Left lung (tissue), 10 donors: Measurements from ENCODE around the gene PHC2. TPM values are rescaled to one million over a fixed set of nuclear protein-coding genes. Genes with fewer than 3 reads are reported as not detected.

Source experiments
- ATAC-seq: fragments of 200-7000 bp; cut with Tn5 transposase; one replicate; pipeline ENCODE4 v1.9.1; 2020; ENCODE audit warnings: moderate library complexity
- DNase-seq, 4 donors: peaks; one replicate each; pipeline ENCODE4 v3.0.0-alpha.2; 2013 to 2020
- H3K27ac ChIP-seq, 2 donors: fragments of 200-600 bp; sonication (generic) in 1 of 2; one replicate each; pipeline versions ENCODE4 v1.5.0 to v1.8.0; 2020 to 2021
- H3K27me3 ChIP-seq, 2 donors: fragments of 200-600 bp; sonication (generic) in 1 of 2; one replicate each; pipeline versions ENCODE4 v1.5.0 to v1.8.0; 2020 to 2021
- H3K36me3 ChIP-seq, 2 donors: fragments of 200-600 bp; sonication (generic) in 1 of 2; one replicate each; pipeline versions ENCODE4 v1.5.0 to v1.8.0; 2020 to 2021
- H3K4me1 ChIP-seq, 2 donors: fragments of 200-600 bp; one replicate each; pipeline ENCODE4 v1.8.0; 2021
- H3K4me3 ChIP-seq, 2 donors: fragments of 200-600 bp; sonication (generic) in 1 of 2; one replicate each; pipeline versions ENCODE4 v1.5.0 to v1.8.0; 2020 to 2021; ENCODE audit warnings: mild to moderate bottlenecking in 1 of 2
- H3K9me3 ChIP-seq, 2 donors: fragments of 200-600 bp; sonication (generic) in 1 of 2; one replicate each; pipeline versions ENCODE4 v1.5.0 to v1.8.0; 2020 to 2021
- intact Hi-C, 2 donors: fragments of 100-400 bp; cut with DNase I; formaldehyde crosslinking; loops; one replicate each; pipeline versions ENCODE4 v1.11.2 to v1.14.2; 2022
- polyA plus RNA-seq, 6 donors: library from polyadenylated mRNA; unstranded; fragments of 120-200 nt; gene quantifications; one replicate each; pipeline ENCODE4 v1.2.1, GENCODE V29; 2013; ENCODE audit not compliant: insufficient read length in 6 of 6
- total RNA-seq, 2 donors: library from RNA; stranded (reverse); fragmentation: NEBNext Ultra II Directional; extraction: Animal tissue kit (Norgen Biotek cat#: 25700); gene quantifications; one replicate each; pipeline ENCODE4 v1.2.1, GENCODE V29; 2021
- TF ChIP-seq, protein P1 (sequence below), 2 donors: fragments of 200-600 bp; sonication (generic) in 1 of 2; IDR thresholded peaks; one replicate each; pipeline versions ENCODE4 v1.5.0 to v1.8.0; 2021; ENCODE audit warnings: antibody characterized with exemption in 2 of 2
- donor health status: DM: no; HTN: yes; CAD: no.
- donor health status: DM: no; HTN: no; CAD: no.

PHC2 gene
- total and polyA plus RNA-seq, 8 donors, result 78.2 to 125 (median 83.0) TPM

DNA sequence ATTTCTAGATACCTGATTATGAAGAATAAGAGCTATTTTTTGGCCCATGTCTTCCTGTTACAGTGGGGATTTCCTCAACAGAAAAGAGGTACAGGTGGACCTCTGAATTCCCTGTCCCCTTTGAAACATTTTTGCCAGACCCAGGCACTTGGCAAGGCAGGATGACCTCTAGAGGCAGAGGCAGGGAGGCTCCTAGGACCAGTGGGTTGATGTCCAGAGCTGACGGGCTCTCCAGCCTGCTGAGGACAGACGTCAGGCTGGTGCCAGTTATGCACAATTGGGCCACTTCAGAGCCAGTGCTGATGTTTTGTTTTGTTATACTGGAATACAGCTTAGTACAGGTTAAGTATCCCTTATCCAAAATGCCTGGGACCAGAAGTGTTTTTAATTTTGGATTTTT is 91.5 kb downstream of the PHC2 start:
- DNase-seq (no peak), ATAC-seq (peak; percentile 12)
- TF ChIP-seq, protein P1, sequence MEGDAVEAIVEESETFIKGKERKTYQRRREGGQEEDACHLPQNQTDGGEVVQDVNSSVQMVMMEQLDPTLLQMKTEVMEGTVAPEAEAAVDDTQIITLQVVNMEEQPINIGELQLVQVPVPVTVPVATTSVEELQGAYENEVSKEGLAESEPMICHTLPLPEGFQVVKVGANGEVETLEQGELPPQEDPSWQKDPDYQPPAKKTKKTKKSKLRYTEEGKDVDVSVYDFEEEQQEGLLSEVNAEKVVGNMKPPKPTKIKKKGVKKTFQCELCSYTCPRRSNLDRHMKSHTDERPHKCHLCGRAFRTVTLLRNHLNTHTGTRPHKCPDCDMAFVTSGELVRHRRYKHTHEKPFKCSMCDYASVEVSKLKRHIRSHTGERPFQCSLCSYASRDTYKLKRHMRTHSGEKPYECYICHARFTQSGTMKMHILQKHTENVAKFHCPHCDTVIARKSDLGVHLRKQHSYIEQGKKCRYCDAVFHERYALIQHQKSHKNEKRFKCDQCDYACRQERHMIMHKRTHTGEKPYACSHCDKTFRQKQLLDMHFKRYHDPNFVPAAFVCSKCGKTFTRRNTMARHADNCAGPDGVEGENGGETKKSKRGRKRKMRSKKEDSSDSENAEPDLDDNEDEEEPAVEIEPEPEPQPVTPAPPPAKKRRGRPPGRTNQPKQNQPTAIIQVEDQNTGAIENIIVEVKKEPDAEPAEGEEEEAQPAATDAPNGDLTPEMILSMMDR (IDR thresholded peaks at IDR 0.05), result no peak
- intact Hi-C loops, result no loop called here
- Histone ChIP-seq H3K4me3 (peak overlapping the region in 1 of 2 donors; percentile 21), H3K27me3 (no peaks in the 10 kb centered on the region), H3K4me1 (peaks cover 70 to 100% of the 10 kb centered on the region in 2 donors), H3K27ac (peak overlapping the region; percentile 83 to 97), H3K36me3 (peaks cover 0 to 34% of the 10 kb centered on the region in 2 donors), H3K9me3 (no peaks in the 10 kb centered on the region)

DNA sequence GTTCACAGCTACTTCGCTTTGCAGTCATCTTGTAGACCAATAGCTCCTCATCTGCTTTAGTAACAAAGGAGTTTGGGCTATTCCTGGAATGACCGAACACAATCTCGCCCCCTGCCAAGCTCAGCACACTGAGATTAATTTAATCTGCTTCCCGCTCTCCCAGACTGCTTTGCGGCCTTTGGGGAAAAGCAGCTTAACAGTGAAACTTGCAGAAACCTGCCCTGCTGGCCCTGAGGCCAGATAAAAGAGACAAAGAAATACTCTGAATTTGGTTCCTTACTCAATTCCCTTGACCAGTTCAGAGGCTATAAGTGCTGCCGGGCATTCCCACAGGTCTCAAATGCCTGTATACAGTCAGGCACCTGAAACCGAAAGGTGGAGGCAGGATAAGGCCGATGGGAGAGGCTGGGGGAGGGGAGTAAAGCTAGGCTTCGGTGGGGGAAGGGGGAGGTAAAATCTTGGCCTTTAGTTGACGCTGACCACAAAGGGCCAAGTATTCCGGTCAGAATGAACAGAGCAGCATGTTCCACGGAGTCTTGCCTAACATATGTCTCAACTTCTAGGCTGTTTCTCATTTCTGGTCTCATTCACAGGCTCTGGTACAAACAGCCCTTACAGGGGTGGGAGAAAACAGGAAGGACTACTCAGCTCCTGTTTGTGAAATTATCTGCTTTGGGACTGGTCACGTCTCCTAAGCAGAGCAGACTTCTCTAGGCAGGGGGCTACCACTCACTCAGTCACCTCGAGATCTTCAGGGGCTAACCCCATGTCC is 92.3 kb downstream of the PHC2 start:
- Histone ChIP-seq H3K4me1 (peaks cover 70 to 100% of the 10 kb centered on the region in 2 donors), H3K27ac (peak overlapping the region; percentile 83 to 97), H3K27me3 (no peaks in the 10 kb centered on the region), H3K36me3 (peaks cover 0 to 38% of the 10 kb centered on the region in 2 donors), H3K9me3 (no peaks in the 10 kb centered on the region), H3K4me3 (peak overlapping the region in 1 of 2 donors; percentile 21)
- intact Hi-C loops, result no loop called here
- TF ChIP-seq, protein P1 (IDR thresholded peaks at IDR 0.05), result no peak
- ATAC-seq (peak; percentile 56), DNase-seq (peak in 2 of 4 donors; percentile 57 to 63)

GRCh38 chr1:33338048-33338439 is 92.9 kb downstream of the PHC2 start:
- H3K4me3 ChIP-seq, result peak overlapping the region in 1 of 2 donors; percentile 21
- H3K4me1 ChIP-seq, result peaks cover 67 to 100% of the 10 kb centered on the region in 2 donors
- intact Hi-C loops, result no loop called here
- H3K36me3 ChIP-seq, result peaks cover 0 to 38% of the 10 kb centered on the region in 2 donors
- ATAC-seq, result no peak
- peak overlapping the region; percentile 83 to 97 for H3K27ac ChIP-seq
- TF ChIP-seq, protein P1 (IDR thresholded peaks at IDR 0.05), result no peak
- H3K9me3 ChIP-seq, result no peaks in the 10 kb centered on the region
- DNase-seq, result no peak
- no peaks in the 10 kb centered on the region for H3K27me3 ChIP-seq

GRCh38 chr1:33337441-33337840 is 93.5 kb downstream of the PHC2 start:
- intact Hi-C loops, result no loop called here
- H3K4me3 ChIP-seq, result no peak overlapping the region
- ATAC-seq (no peak), DNase-seq (no peak)
- TF ChIP-seq, protein P1 (IDR thresholded peaks at IDR 0.05), result no peak
- no peaks in the 10 kb centered on the region for H3K27me3 ChIP-seq
- peaks cover 0 to 38% of the 10 kb centered on the region in 2 donors for H3K36me3 ChIP-seq
- peak overlapping the region in 1 of 2 donors; percentile 97 for H3K27ac ChIP-seq
- no peaks in the 10 kb centered on the region for H3K9me3 ChIP-seq
- H3K4me1 ChIP-seq, result peaks cover 61 to 100% of the 10 kb centered on the region in 2 donors

GRCh38 chr1:33336580-33336979 is 94.3 kb downstream of the PHC2 start:
- peak overlapping the region in 1 of 2 donors; percentile 97 for H3K27ac ChIP-seq
- H3K36me3 ChIP-seq, result peaks cover 0 to 42% of the 10 kb centered on the region in 2 donors
- H3K4me3 ChIP-seq, result no peak overlapping the region
- H3K4me1 ChIP-seq, result peaks cover 59 to 100% of the 10 kb centered on the region in 2 donors
- DNase-seq (no peak), ATAC-seq (no peak)
- intact Hi-C loops, result no loop called here
- no peaks in the 10 kb centered on the region for H3K9me3 ChIP-seq
- H3K27me3 ChIP-seq, result no peaks in the 10 kb centered on the region
- TF ChIP-seq, protein P1 (IDR thresholded peaks at IDR 0.05), result no peak
